Gastroesophageal sphincter (tissue), 4 donors: Measurements from ENCODE around the gene SWAP70. TPM values are rescaled to one million over a fixed set of nuclear protein-coding genes. Genes with fewer than 3 reads are reported as not detected.
"Not testable (repeated sequence)": the region's sequence is repeated elsewhere in the genome, so short reads cannot be mapped to it uniquely, and the experiment has no call there.

Source experiments
- ATAC-seq: fragments of 150-250 bp; one replicate; pipeline ENCODE4 v1.9.1; 2016; ENCODE audit warnings: mild to moderate bottlenecking, moderate library complexity
- H3K27ac ChIP-seq, 4 donors: fragments of 200-600 bp; sonication (generic) in 3 of 4; 1 replicate in 3 of 4; 2 replicates in 1 of 4; pipeline ENCODE4 v1.5.1; 2016 to 2019
- H3K27me3 ChIP-seq: fragments of 200-600 bp; sonication (generic); one replicate; pipeline ENCODE4 v1.5.1; 2019
- H3K36me3 ChIP-seq, 2 donors: fragments of 200-600 bp; sonication (generic); one replicate each; pipeline ENCODE4 v1.5.1; 2019; ENCODE audit warnings: control low read depth in 1 of 2
- H3K4me1 ChIP-seq, 3 donors: fragments of 200-600 bp; sonication (generic); 1 replicate in 2 of 3; 2 replicates in 1 of 3; pipeline ENCODE4 v1.5.1; 2016 to 2019; ENCODE audit warnings: control low read depth in 2 of 3
- H3K4me3 ChIP-seq, 2 donors: fragments of 200-600 bp; sonication (generic); one replicate each; pipeline ENCODE4 v1.5.1; 2019; ENCODE audit warnings: mild to moderate bottlenecking in 1 of 2, moderate library complexity in 1 of 2
- H3K9me3 ChIP-seq, 3 donors: fragments of 200-600 bp; sonication (generic); one replicate each; pipeline ENCODE4 v1.5.1; 2017 to 2019; ENCODE audit warnings: control low read depth in 2 of 3
- CTCF ChIP-seq, 4 experiments: fragments of 200-600 bp in 2 of 4; fragments of 450-650 bp in 2 of 4; sonication (generic) in 1 of 4; IDR thresholded peaks; one replicate each; pipeline ENCODE4 v1.5.1; 2017 to 2019; ENCODE audit warnings: antibody characterized with exemption in 4 of 4, mild to moderate bottlenecking in 2 of 4, moderate library complexity in 2 of 4
- EP300 ChIP-seq: sonication (generic); formaldehyde crosslinking; IDR thresholded peaks from one replicate; pipeline ENCODE4 v1.6.1; 2017; ENCODE audit warnings: antibody characterized with exemption, mild to moderate bottlenecking
- POLR2A ChIP-seq, 2 donors: fragments of 450-650 bp; IDR thresholded peaks; one replicate each; pipeline ENCODE4 v1.6.1; 2017; ENCODE audit warnings: antibody characterized with exemption in 2 of 2, mild to moderate bottlenecking in 2 of 2, moderate library complexity in 1 of 2
- POLR2AphosphoS5 ChIP-seq: sonication (generic); formaldehyde crosslinking; IDR thresholded peaks from one replicate; pipeline ENCODE4 v1.6.1; 2017; ENCODE audit warnings: antibody characterized with exemption
- WGBS, 2 donors: methylation state at CpG; one replicate each; pipeline ENCODE4 v1.1.5; 2018; ENCODE audit warnings: low coverage in 1 of 2; 5-methylcytosine and 5-hydroxymethylcytosine counted together
- total RNA-seq, 4 donors: library from RNA; depleted of rRNA; stranded (reverse); fragments of >200 nt; gene quantifications; one replicate each; pipeline ENCODE4 v1.1.0, GENCODE V29; 2016

SWAP70 gene
- total RNA-seq, 4 donors from 2014 or later: 32.2 to 65.9 (median 45.0) TPM

- ATAC-seq: no peak
- no peak overlapping the region for H3K4me3 ChIP-seq
- H3K27ac ChIP-seq: peak overlapping the region in 3 of 4 donors; percentile 57 to 75 (median 71)
- H3K9me3 ChIP-seq: no peaks in the 10 kb centered on the region
- WGBS, 2 donors: 80 to 100% methylated on average over 1 of the region's 1 CpG
- H3K4me1 ChIP-seq: peaks cover 15 to 61% (median 32%) of the 10 kb centered on the region in 3 donors
- no peaks in the 10 kb centered on the region for H3K36me3 ChIP-seq
- TF ChIP-seq EP300 (no peak), POLR2A (IDR thresholded peaks at IDR 0.05) (no peak), POLR2AphosphoS5 (no peak), CTCF (IDR thresholded peaks at IDR 0.05) (no peak)
- H3K27me3 ChIP-seq: no peaks in the 10 kb centered on the region
These were observed 40.2 kb downstream of the SWAP70 start for GRCh38 chr11:9704037-9704436.

- no peaks in the 10 kb centered on the region for H3K9me3 ChIP-seq
- H3K27me3 ChIP-seq: no peaks in the 10 kb centered on the region
- ATAC-seq: no peak
- H3K36me3 ChIP-seq: no peaks in the 10 kb centered on the region
- TF ChIP-seq CTCF (IDR thresholded peaks at IDR 0.05): no peak
- no peak for TF ChIP-seq POLR2A (IDR thresholded peaks at IDR 0.05)
- no peak for TF ChIP-seq POLR2AphosphoS5
- TF ChIP-seq EP300: no peak
- no peak overlapping the region for H3K4me3 ChIP-seq
- 83 to 100% methylated on average over 4 of the region's 4 CpGs for WGBS, 2 donors
- H3K27ac ChIP-seq: no peak overlapping the region
- peaks cover 12 to 61% (median 32%) of the 10 kb centered on the region in 3 donors for H3K4me1 ChIP-seq
These were observed 40.7 kb downstream of the SWAP70 start for GRCh38 chr11:9704620-9705019.

GRCh38 chr11:9705361-9705760, 41.5 kb downstream of the SWAP70 start:
- not testable (repeated sequence) for H3K4me3 ChIP-seq, H3K27ac ChIP-seq, H3K36me3 ChIP-seq, H3K9me3 ChIP-seq, H3K27me3 ChIP-seq, ATAC-seq
- H3K4me1 ChIP-seq: peaks cover 9 to 58% (median 34%) of the 10 kb centered on the region in 3 donors

- H3K27ac ChIP-seq: peak overlapping the region in 1 of 4 donors; percentile 13
- no peaks in the 10 kb centered on the region for H3K27me3 ChIP-seq
- peaks cover 0 to 50% (median 15%) of the 10 kb centered on the region in 3 donors for H3K4me1 ChIP-seq
- H3K9me3 ChIP-seq: no peaks in the 10 kb centered on the region
- WGBS, 2 donors: 100% methylated on average over 1 of the region's 1 CpG; no CpG with 5 or more reads in 1 of the 2 donors
- ATAC-seq: peak; percentile 19
- no peaks in the 10 kb centered on the region for H3K36me3 ChIP-seq
- TF ChIP-seq POLR2A (IDR thresholded peaks at IDR 0.05): no peak
- H3K4me3 ChIP-seq: no peak overlapping the region
These were observed 44.7 kb downstream of the SWAP70 start for GRCh38 chr11:9708544-9708943.

- H3K27me3 ChIP-seq: no peaks in the 10 kb centered on the region
- H3K4me3 ChIP-seq: no peak overlapping the region
- no peak overlapping the region for H3K27ac ChIP-seq
- no peak for ATAC-seq
- H3K4me1 ChIP-seq: peaks cover 0 to 65% (median 13%) of the 10 kb centered on the region in 3 donors
- WGBS, 2 donors: 93 to 100% methylated on average over 3 to 4 of the region's 4 CpGs
- peaks cover 0 to 4% of the 10 kb centered on the region in 2 donors for H3K36me3 ChIP-seq
- H3K9me3 ChIP-seq: no peaks in the 10 kb centered on the region
- no peak for TF ChIP-seq EP300
- no peak for TF ChIP-seq POLR2A (IDR thresholded peaks at IDR 0.05)
- no peak for TF ChIP-seq POLR2AphosphoS5
- TF ChIP-seq CTCF (IDR thresholded peaks at IDR 0.05): no peak
These were observed 46.3 kb downstream of the SWAP70 start for GRCh38 chr11:9710223-9710622.

GRCh38 chr11:9710852-9711251, 47.0 kb downstream of the SWAP70 start:
- Histone ChIP-seq H3K9me3 (no peaks in the 10 kb centered on the region), H3K27ac (no peak overlapping the region), H3K4me3 (no peak overlapping the region), H3K27me3 (no peaks in the 10 kb centered on the region), H3K36me3 (peaks cover 0 to 10% of the 10 kb centered on the region in 2 donors), H3K4me1 (peaks cover 0 to 70% (median 13%) of the 10 kb centered on the region in 3 donors)
- ATAC-seq: no peak
- WGBS, 2 donors: 100% methylated on average over 1 of the region's 1 CpG; no CpG with 5 or more reads in 1 of the 2 donors
- TF ChIP-seq CTCF (IDR thresholded peaks at IDR 0.05) (no peak), POLR2AphosphoS5 (no peak), EP300 (no peak), POLR2A (IDR thresholded peaks at IDR 0.05) (no peak)
